Spleen (tissue), 11 donors: Measurements from ENCODE around the gene GABRG3. TPM values are rescaled to one million over a fixed set of nuclear protein-coding genes. Genes with fewer than 3 reads are reported as not detected.

Source experiments
- DNase-seq: peaks from one replicate; pipeline ENCODE4 v3.0.0-alpha.2; 2020
- H3K27ac ChIP-seq, 8 donors: fragments of 200-600 bp; sonication (generic) in 7 of 8; 1 replicate in 4 of 8; 2 replicates in 4 of 8; pipeline versions ENCODE4 v1.5.0 to v1.8.0; 2016 to 2021; ENCODE audit warnings: inconsistent platforms in 4 of 8, mild to moderate bottlenecking in 4 of 8, moderate library complexity in 1 of 8
- H3K27me3 ChIP-seq, 7 donors: fragments of 200-600 bp; sonication (generic) in 6 of 7; replicated peaks in 1 of 7; 1 replicate in 4 of 7; 2 replicates in 3 of 7; pipeline versions ENCODE4 v1.5.0 to v1.8.0; 2016 to 2021; ENCODE audit warnings: inconsistent platforms in 3 of 7, mild to moderate bottlenecking in 1 of 7
- H3K36me3 ChIP-seq, 6 donors: fragments of 200-600 bp; sonication (generic) in 5 of 6; 1 replicate in 4 of 6; 2 replicates in 2 of 6; pipeline versions ENCODE4 v1.5.0 to v1.8.0; 2016 to 2021; ENCODE audit warnings: inconsistent platforms in 2 of 6
- H3K4me1 ChIP-seq, 6 donors: fragments of 200-600 bp; sonication (generic) in 5 of 6; 1 replicate in 3 of 6; 2 replicates in 3 of 6; pipeline versions ENCODE4 v1.5.0 to v1.8.0; 2016 to 2021; ENCODE audit warnings: inconsistent platforms in 3 of 6
- H3K4me3 ChIP-seq, 8 donors: fragments of 200-600 bp; sonication (generic) in 7 of 8; 1 replicate in 4 of 8; 2 replicates in 4 of 8; pipeline versions ENCODE4 v1.5.0 to v1.8.0; 2016 to 2021; ENCODE audit warnings: inconsistent platforms in 4 of 8, mild to moderate bottlenecking in 4 of 8, moderate library complexity in 2 of 8
- H3K9me3 ChIP-seq, 8 donors: fragments of 200-600 bp; sonication (generic) in 7 of 8; 1 replicate in 4 of 8; 2 replicates in 4 of 8; pipeline versions ENCODE4 v1.5.0 to v1.8.0; 2016 to 2021; ENCODE audit warnings: inconsistent platforms in 4 of 8
- CTCF ChIP-seq, 11 experiments: fragments of 200-600 bp in 7 of 11; fragments of 450-650 bp in 4 of 11; sonication (generic) in 4 of 11; IDR thresholded peaks in 8 of 11; conservative IDR thresholded peaks in 3 of 11; 1 replicate in 7 of 11; 2 replicates in 4 of 11; pipeline versions ENCODE4 v1.4.0 to v1.8.0; 2016 to 2021; ENCODE audit warnings: antibody characterized with exemption in 11 of 11, inconsistent platforms in 4 of 11, mild to moderate bottlenecking in 1 of 11
- POLR2A ChIP-seq, 3 donors: fragments of 450-650 bp; IDR thresholded peaks; one replicate each; pipeline ENCODE4 v1.5.1; 2017; ENCODE audit warnings: antibody characterized with exemption in 3 of 3, mild to moderate bottlenecking in 1 of 3
- POLR2AphosphoS5 ChIP-seq, 3 donors: sonication (generic); formaldehyde crosslinking; IDR thresholded peaks; one replicate each; pipeline ENCODE4 v1.5.1; 2017; ENCODE audit warnings: antibody characterized with exemption in 3 of 3
- WGBS, 5 donors: extraction: QIAGEN DNeasy Blood & Tissue Kit in 3 of 5; methylation state at CpG; one replicate each; pipeline versions ENCODE4 v1.1.5 to v1.1.7; 2013 to 2018; 5-methylcytosine and 5-hydroxymethylcytosine counted together
- intact Hi-C: fragments of 100-400 bp; cut with DNase I; formaldehyde crosslinking; loops from one replicate; pipeline ENCODE4 v1.15.0; 2023; ENCODE audit warnings: low total_unique reads
- polyA plus RNA-seq, 3 donors: library from polyadenylated mRNA; stranded (reverse); fragments of 200-250 nt; gene quantifications; one replicate each; pipeline ENCODE4 v1.2.1, GENCODE V29; 2013
- total RNA-seq, 7 donors: library from RNA; depleted of rRNA in 3 of 7; stranded (reverse); fragments of >200 nt in 3 of 7; fragmentation: NEBNext Ultra II Directional in 4 of 7; extraction: Animal tissue kit (Norgen Biotek cat#: 25700) in 4 of 7; gene quantifications; one replicate each; pipeline versions ENCODE4 v1.1.0 to v1.2.1, GENCODE V29; 2016 to 2021
- donor health status: healthy with polysubstance abuse.
- donor health status: DM: no; HTN: no; CAD: no; lungs with moderate emphysema.
- donor health status: DM: no; HTN: no; CAD: no.
- donor health status: Bipolar disorder and iron deficiency.
- donor health status: healthy.
- donor health status: DM: no; HTN: no; CAD: no.
- donor health status: DM: yes; HTN: yes; CAD: no.

GABRG3 gene
- total and polyA plus RNA-seq, 10 donors = 0.14 to 19.6 (median 1.6) TPM

- WGBS, 5 donors = 59 to 68% (median 63%) methylated on average over 5 of the region's 5 CpGs
- DNase-seq = no peak
- H3K27me3 ChIP-seq = no peaks in the 10 kb centered on the region
- no peak overlapping the region for H3K4me3 ChIP-seq
- intact Hi-C loops = no loop called here
- TF ChIP-seq CTCF (IDR thresholded peaks at IDR 0.05 in 8 of 11, conservative IDR thresholded peaks at IDR 0.05 in 3 of 11) = no peak
- TF ChIP-seq POLR2AphosphoS5 (IDR thresholded peaks at IDR 0.05) = no peak
- no peak for TF ChIP-seq POLR2A (IDR thresholded peaks at IDR 0.05)
- H3K36me3 ChIP-seq = no peaks in the 10 kb centered on the region
- no peak overlapping the region for H3K27ac ChIP-seq
- H3K4me1 ChIP-seq = no peaks in the 10 kb centered on the region
- peaks cover 0 to 23% (median 16%) of the 10 kb centered on the region in 8 donors for H3K9me3 ChIP-seq
Observed at GRCh38 chr15:27086149-27086548, 115.2 kb downstream of the GABRG3 start.

GRCh38 chr15:27086805-27087204, 115.8 kb downstream of the GABRG3 start:
- no peak for DNase-seq
- no peaks in the 10 kb centered on the region for H3K27me3 ChIP-seq
- no peaks in the 10 kb centered on the region for H3K36me3 ChIP-seq
- H3K27ac ChIP-seq = no peak overlapping the region
- H3K4me1 ChIP-seq = no peaks in the 10 kb centered on the region
- no peak overlapping the region for H3K4me3 ChIP-seq
- whole genome bisulfite sequencing, 5 donors = 63 to 80% (median 75%) methylated on average over 5 to 11 of the region's 11 CpGs
- peaks cover 0 to 23% (median 16%) of the 10 kb centered on the region in 8 donors for H3K9me3 ChIP-seq
- TF ChIP-seq POLR2AphosphoS5 (IDR thresholded peaks at IDR 0.05) (no peak), CTCF (IDR thresholded peaks at IDR 0.05 in 8 of 11, conservative IDR thresholded peaks at IDR 0.05 in 3 of 11) (no peak), POLR2A (IDR thresholded peaks at IDR 0.05) (no peak)
- intact Hi-C loops = no loop called here

- Histone ChIP-seq H3K27me3 (no peaks in the 10 kb centered on the region), H3K27ac (no peak overlapping the region), H3K4me1 (no peaks in the 10 kb centered on the region), H3K36me3 (no peaks in the 10 kb centered on the region), H3K9me3 (peaks cover 0 to 23% (median 16%) of the 10 kb centered on the region in 8 donors), H3K4me3 (no peak overlapping the region)
- intact Hi-C loops = no loop called here
- TF ChIP-seq POLR2A (IDR thresholded peaks at IDR 0.05) (no peak), CTCF (IDR thresholded peaks at IDR 0.05 in 8 of 11, conservative IDR thresholded peaks at IDR 0.05 in 3 of 11) (no peak), POLR2AphosphoS5 (IDR thresholded peaks at IDR 0.05) (no peak)
- no peak for DNase-seq
- WGBS, 5 donors = 93 to 95% (median 94%) methylated on average over 21 to 27 of the region's 27 CpGs
Observed at GRCh38 chr15:27087651-27088583, 116.9 kb downstream of the GABRG3 start.

DNA sequence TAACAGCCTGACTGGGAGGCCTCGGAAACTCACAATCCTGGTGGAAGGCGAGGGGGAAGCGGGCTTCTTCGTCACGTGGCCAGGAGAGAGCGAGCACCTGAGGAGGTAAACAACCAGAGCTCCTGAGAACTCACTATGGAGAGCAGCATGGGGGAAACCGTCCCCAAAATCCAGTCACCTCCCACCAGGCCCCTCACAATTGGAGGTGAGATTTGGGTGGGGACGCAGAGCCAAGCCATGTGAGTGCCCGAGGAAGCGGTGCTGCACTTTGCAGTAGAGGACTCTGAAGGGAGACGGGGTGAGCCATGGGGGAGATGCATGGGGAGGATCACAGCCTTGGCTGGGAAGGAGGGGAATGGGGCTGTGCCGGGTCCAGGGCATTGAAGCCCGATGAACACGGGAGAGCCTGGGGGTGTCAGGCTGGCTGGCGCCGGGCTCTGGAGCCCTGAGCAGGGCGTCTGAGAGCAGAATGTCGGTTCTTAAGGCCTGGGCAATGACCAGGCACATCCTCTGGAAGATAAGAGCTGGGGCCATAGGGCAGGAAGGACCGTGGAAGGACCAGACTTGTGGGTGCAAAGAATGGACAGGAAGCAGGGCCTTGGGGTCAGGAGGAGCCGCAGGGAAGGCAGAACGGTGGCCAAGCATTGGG, 117.7 kb downstream of the GABRG3 start:
- no peak for DNase-seq
- H3K27ac ChIP-seq = no peak overlapping the region
- no peaks in the 10 kb centered on the region for H3K27me3 ChIP-seq
- no peak overlapping the region for H3K4me3 ChIP-seq
- WGBS, 5 donors = 83 to 90% (median 87%) methylated on average over 21 of the region's 21 CpGs
- peaks cover 0 to 23% (median 16%) of the 10 kb centered on the region in 8 donors for H3K9me3 ChIP-seq
- H3K4me1 ChIP-seq = no peaks in the 10 kb centered on the region
- intact Hi-C loops = no loop called here
- TF ChIP-seq POLR2A (IDR thresholded peaks at IDR 0.05) (no peak), POLR2AphosphoS5 (IDR thresholded peaks at IDR 0.05) (no peak), CTCF (IDR thresholded peaks at IDR 0.05 in 8 of 11, conservative IDR thresholded peaks at IDR 0.05 in 3 of 11) (no peak)
- no peaks in the 10 kb centered on the region for H3K36me3 ChIP-seq
